ENCODE results near the gene GPR132.

Gene GPR132

GRCh38 chr14:105015905-105016304 is 49.3 kb downstream of the GPR132 start:
- no peak for DNase-seq

GRCh38 chr14:105015242-105015641 is 50.0 kb downstream of the GPR132 start:
- no peak for DNase-seq

- DNase-seq = no peak
Measured at GRCh38 chr14:105014631-105015030, 50.6 kb downstream of the GPR132 start.

- DNase-seq = no peak
Measured at GRCh38 chr14:105014032-105014431, 51.2 kb downstream of the GPR132 start.

GRCh38 chr14:105013150-105013785 is 52.0 kb downstream of the GPR132 start:
- DNase-seq = no peak

- no peak for DNase-seq
Measured at GRCh38 chr14:105012171-105012985, 52.9 kb downstream of the GPR132 start.

- no peak for DNase-seq
Measured at GRCh38 chr14:105011312-105011990, 53.8 kb downstream of the GPR132 start.

- DNase-seq = no peak
Measured at GRCh38 chr14:105010891-105011291, 54.3 kb downstream of the GPR132 start.

- no peak for DNase-seq
Measured at GRCh38 chr14:105010106-105010505, 55.1 kb downstream of the GPR132 start.

GRCh38 chr14:105007593-105008264 is 57.5 kb downstream of the GPR132 start:
- DNase-seq = no peak

- DNase-seq = no peak
Measured at GRCh38 chr14:105006831-105007592, 58.2 kb downstream of the GPR132 start.

- no peak for DNase-seq
Measured at GRCh38 chr14:105005929-105006830, 59.0 kb downstream of the GPR132 start.

- no peak for DNase-seq
Measured at GRCh38 chr14:105005329-105005928, 59.8 kb downstream of the GPR132 start.

All from activated CD8-positive, alpha-beta memory T cell treated with anti-CD3 and anti-CD28 coated beads, Interleukin-2, amount 50 U/mL, for 48 hours (primary cell).